NT2/D1 (cell line): Measurements from ENCODE around the gene RPRD1B.

ENCODE experiments used
- SUZ12 ChIP-seq: IDR thresholded peaks from 2 replicates; pipeline ENCODE4 v1.6.1; 2011; ENCODE audit not compliant: insufficient read length, insufficient read depth; ENCODE audit errors: extremely low read depth
- YY1 ChIP-seq: IDR thresholded peaks from 2 replicates; pipeline ENCODE4 v1.6.1; 2011; ENCODE audit not compliant: insufficient read length, insufficient read depth
- ZNF274 ChIP-seq: IDR thresholded peaks from 2 replicates; pipeline ENCODE4 v1.6.1; 2011; ENCODE audit warnings: mild to moderate bottlenecking, low read depth, low read length

GRCh38 chr20:38092915-38093314, 59.4 kb downstream of the RPRD1B start:
- TF ChIP-seq YY1 (no peak), SUZ12 (no peak), ZNF274 (no peak)
